ENCODE data around the gene RNF5.

- TF ChIP-seq POLR2A (IDR thresholded peaks at IDR 0.05; ENCODE audit: low read length) (no peak), GATA1 (IDR thresholded peaks at IDR 0.05; ENCODE audit: low read depth, low read length) (no peak)
Observed at GRCh38 chr6:32163559-32164258, 14.5 kb upstream of the RNF5 start.

Measured in erythroblast (primary cell).